Islet precursor cell (in vitro differentiated cells): ENCODE results near the gene FHIP1B.
A peak's percentile ranks its signal among the peaks of the same experiment; 100 is the strongest.
"Not testable (repeated sequence)": the region's sequence is repeated elsewhere in the genome, so short reads cannot be mapped to it uniquely, and the experiment has no call there.

ENCODE experiments used
- DNase-seq: peaks from one replicate; pipeline ENCODE4 v3.0.0-alpha.2; 2018

The FHIP1B gene

DNA sequence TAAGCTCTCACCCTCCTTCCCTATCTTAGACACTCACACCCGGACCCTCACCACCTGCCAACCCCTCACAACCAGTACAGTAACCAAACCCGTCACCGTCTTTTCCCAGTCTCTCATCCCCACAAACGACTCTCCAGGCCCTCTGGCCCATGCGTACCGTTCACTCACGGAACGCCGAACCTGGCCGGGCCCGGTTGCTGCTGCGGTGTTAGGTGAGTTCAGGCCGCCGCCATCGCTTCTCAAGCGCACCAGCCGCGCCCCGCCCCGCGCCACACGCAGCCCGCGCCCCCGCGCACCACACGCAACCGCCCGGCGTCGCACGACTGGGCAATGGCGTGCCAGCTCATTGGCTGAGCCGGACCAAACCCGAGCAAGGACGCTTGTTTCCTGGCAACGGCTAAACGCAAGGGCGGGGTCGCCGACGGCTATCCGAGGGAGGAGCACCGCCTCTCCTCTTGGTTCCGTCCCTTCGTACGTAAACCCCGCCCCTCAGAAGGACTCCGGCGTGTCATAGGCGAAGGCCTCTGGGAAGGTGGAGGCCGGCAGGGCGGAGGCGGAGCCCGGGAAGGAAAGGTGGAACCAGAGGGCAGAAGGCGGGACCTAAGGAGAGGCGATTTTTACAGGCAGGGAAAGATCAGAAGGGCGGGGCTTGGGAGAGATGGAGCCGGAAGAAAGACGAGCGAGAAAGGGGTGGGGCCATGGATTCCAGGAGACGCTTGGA is at the start of gene FHIP1B:
TSS of gene FHIP1B (minus strand) at position 250 of the 721 bp plus-strand sequence. CDS start 10,120 bp downstream, outside the sequence.
- peak; percentile 100 for DNase-seq

DNA sequence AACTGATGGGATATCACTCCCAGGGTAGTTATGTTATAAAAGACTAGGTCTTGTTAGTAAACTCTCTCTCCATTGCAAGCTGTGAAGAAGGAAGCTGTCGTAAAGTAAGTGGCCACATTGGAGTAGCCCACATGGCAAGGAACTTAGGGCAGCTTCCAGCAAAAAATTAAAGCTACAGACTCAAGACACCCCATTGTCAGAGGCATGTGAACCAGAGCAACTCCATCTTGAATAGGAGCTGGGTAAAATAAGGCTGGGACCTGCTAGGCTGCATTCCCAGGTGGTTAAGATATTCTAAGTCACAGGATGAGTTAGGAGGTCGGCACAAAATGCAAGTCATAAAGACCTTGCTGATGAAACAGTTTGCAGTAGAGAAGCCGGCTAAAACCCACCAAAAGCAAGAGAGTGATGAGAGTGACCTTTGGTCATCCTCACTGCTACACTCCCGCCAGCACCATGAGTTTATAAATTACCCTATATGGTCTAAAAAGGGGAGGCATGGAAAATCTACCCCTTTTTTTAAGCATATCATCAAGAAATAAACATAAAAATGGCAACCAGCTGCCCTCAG is 49.1 kb upstream of the FHIP1B start:
- no peak for DNase-seq

DNA sequence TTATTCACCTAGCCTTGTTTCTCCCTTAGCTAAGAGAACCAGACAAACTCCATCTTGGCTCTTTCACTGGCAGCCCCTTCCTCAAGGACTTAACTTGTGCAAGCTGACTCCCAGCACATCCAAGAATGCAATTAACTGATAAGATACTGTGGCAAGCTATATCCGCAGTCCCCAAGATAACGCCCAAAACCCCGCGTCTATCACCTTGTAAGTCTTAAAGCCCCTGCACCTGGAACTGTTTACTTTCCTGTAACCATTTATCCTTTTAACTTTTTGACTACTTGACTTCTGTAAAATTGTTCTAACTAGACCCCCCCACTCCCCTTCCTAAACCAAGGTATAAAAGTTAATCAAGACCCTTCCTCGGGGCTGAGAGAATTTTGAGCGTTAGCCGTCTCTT is 46.4 kb upstream of the FHIP1B start:
- not testable (repeated sequence) for DNase-seq

DNA sequence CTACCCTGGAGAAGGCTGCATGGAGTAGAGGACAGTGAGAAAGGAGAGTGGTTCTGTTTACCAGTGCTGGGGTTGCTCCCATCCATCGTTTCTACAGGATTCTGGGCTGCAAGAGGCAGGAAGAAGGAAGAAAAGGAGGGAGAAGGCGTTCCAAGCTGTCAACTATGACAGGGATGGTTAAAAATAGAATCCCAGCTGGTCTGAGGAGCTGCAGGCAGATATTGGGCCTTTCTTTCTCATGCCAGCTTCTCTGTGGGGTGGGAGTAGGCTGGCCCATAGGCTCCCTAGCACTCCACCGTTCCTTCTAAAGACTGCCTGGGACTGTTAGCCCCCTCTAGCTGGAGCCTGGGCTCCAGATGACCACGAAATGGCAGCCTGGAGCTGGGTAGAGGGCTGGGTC is 38.8 kb upstream of the FHIP1B start:
- no peak for DNase-seq

DNA sequence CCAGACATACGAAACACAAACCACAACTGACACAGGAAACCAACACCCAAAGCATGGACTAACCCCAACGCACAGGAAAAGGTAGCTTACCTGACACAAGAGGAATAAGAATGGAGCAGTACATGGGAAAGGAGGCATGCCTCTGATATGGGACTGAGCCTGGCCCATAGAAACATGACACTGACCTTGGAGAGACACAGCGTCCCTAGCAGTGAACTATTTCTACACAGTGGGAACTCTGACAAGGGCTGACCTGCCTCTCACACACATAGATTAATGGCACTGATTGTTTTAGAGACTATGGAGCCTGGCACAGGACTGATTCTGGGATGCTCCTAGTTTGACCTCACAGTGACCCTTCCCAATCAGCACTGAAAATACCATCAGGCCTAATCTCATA is 37.2 kb upstream of the FHIP1B start:
- no peak for DNase-seq

DNA sequence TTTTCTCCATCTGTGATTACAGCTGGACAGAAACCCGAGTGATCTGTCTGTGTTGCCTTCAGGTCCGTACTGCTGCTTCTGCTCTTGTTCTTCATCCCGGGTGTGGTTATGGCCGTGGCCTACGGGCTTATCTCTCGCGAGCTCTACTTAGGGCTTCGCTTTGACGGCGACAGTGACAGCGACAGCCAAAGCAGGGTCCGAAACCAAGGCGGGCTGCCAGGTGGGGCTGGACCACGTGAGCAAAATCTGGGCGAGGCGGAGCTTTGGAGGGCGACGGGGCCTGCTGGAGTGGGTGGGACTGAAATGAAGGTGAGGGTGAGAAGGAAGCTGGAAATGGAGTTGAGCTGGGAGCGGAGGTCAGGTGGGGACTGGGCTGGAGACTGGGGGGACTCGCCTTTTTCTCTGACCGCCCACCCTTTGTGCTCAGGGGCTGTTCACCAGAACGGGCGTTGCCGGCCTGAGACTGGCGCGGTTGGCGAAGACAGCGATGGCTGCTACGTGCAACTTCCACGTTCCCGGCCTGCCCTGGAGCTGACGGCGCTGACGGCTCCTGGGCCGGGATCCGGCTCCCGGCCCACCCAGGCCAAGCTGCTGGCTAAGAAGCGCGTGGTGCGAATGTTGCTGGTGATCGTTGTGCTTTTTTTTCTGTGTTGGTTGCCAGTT is 36.3 kb upstream of the FHIP1B start:
- no peak for DNase-seq

DNA sequence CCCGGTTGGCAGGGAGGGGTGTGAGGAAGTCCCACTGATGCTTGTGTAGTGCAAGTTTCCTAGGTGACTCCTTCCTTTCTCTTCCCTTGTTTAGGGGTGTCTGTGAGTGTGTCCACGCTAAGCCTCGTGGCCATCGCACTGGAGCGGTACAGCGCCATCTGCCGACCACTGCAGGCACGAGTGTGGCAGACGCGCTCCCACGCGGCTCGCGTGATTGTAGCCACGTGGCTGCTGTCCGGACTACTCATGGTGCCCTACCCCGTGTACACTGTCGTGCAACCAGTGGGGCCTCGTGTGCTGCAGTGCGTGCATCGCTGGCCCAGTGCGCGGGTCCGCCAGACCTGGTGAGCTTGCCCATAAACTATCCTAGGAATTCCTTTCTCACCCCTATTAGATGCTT is 35.6 kb upstream of the FHIP1B start:
- no peak for DNase-seq

DNA sequence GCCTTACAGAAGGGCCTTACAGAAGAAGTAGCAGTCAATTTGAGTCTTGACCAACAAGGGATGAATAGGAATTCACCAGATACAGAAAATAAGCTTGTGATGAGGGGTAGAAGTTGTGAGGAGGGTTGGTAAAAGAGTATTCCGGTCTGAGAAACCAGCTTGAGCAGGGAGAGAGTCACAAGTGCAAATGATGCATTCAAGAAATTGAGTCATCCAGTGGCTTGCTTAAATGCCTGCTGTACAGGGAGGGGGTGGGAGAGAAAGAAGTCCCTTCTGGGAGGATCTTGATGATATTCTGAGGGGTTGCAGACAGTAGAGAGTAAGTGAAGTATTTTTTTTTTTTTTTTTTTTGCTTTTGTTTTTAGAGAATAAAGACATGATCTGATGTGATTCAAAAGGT is 34.4 kb upstream of the FHIP1B start:
- no peak for DNase-seq

DNA sequence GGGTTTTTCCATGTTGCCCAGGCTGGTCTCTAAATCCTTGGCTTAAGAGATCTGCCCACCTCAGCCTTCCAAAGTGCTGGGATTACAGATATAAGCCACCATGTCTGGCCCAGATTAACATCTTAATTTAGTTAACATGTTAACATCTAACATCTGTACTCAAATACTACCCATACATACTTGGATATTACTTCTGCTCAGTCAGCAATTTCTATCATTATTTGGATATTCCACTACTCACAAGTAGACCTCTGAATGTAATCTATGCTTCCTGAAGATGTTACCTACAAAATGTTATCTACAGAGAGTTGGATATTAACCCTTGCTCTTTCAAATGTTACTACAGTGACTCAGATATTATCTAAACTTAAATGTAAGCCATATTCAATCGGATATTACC is 29.2 kb upstream of the FHIP1B start:
- no peak for DNase-seq

DNA sequence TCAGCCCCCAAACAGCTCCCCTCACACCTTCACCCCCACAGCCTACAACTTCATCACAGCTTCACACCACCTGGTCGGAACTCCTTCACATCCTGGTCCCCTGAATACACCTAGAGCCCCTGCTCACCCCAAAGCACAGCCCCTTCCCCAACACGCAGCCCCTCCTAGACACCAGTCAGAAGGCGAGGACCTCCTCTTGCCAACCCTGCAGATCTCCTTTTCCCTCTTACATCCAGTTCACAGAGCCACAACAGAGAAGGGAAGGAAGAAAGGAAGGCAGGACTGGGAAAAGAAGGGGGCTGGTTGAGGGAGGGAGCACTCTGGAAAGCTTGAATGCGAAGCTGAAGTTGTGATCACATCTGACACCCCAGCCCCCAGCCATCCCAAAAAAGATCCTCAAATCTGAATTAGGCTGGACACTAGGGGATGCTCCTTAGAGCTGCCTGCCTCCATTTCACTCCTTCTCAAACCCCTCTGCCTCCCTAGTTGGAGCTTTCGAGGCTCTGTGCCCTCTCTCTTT is 25.8 kb upstream of the FHIP1B start:
- DNase-seq: no peak

DNA sequence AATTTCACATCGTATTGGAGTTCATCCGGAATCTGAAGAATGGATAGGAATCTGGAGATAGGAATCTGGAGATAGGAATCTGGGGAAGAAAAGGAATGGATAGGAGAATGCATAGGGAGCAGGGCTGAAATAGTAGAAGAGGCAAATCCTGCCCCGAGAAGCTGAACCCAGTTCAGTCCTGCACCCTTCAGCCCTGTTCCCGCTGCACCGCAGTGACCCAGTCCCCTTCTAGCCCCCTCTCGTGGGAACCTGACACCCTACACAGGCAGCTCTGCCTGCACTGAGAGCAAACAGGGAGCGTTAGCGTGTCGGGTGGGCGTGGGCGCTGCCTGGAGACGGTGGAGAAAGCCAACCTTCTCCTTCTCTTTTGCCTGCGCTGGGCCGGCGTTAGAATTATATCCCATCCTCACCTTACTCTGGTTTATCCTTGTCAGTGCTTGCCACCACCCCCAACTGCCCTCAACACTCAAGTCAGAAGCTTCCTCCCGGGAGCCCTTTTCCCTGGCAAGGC is 24.2 kb upstream of the FHIP1B start:
- DNase-seq: peak; percentile 81

DNA sequence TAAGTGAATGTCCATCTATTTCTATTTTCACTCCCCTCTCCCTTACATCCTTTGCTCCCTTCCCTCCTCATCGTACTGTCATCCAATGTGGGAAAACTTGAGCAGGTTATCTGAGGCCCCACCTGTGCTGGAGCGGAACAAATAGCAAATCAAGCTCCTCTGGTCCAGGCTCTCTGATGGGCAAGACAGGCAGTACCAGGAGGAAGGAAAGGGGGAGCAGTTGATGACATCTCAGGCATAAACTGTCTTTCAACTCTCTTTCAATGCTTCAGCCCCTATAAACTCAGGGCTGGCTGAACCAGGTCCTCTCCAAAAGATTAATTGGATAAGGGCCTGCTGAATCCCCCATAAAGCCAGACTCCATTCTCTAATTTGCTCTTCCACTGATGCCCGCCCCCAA is 23.7 kb upstream of the FHIP1B start:
- no peak for DNase-seq

DNA sequence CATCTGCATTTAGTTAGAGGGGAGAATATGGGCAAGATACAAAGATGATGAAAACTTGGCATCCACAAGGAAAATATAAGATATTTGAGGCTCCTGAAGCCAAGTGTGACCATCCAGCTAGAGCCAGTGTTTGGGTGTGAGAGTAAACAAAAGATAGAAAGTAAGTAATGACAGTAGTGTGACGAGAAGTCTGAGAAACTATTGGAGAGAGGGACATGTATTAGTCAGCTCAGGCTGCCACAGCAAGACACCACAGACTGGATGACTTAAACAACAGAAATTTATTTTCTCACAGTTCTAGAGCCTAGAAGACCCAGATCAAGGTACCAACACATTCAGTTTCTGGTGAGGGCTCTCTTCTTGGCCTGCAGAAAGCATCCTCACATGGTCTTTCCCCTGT is 18.8 kb upstream of the FHIP1B start:
- DNase-seq: no peak

DNA sequence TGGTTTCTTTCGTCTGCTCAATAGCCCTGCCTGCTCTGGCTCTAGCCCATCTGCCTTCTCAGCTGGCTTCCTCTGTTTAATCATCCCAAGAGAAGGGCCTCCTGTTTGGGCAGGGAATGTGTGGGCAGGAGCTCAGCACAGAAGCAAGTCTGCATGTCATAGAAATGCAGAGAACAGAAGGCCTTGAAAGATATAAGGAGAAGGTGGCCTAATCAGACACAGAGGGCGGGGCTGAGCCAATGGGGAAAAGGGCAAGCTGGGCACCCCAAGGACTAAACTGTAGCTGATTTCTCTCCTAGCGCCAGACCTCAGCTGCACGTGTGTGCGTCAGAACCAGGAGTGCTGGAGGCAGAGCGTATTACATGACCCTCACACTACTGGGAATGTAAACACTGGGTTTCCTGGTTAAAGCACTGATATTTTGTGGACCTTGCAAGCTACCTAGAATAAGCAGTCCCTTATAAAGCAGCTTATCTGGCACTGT is 17.6 kb upstream of the FHIP1B start:
- no peak for DNase-seq

DNA sequence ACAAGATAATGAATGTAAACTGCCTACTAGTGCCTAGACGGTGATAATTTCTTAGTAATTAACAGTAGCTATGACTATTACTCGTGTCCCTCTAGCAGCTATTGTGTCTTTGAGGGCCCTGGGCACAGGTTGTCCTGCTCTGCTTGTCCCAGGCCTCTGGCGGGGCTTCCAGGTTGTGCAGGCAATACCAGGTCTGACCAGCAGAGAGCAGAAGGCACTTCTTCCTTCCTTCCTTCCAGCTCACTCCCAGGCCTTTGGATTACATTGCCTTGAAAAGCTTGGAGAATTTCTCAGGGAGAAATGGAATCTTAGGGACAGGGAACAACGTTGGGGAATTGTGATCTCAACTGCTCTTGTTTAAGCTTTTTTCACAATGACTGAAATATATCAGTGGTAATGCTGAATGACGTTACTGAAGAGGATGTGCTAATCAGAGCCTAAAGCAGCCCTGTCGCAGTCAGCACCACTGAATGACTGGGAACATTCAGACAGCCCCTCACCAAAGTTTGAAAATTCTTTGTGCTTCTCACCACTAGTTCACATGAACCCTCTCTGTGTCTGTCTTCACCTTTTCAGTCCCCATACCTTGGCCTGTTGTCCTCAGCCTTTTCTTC is 16.8 kb upstream of the FHIP1B start:
- peak; percentile 92 for DNase-seq

DNA sequence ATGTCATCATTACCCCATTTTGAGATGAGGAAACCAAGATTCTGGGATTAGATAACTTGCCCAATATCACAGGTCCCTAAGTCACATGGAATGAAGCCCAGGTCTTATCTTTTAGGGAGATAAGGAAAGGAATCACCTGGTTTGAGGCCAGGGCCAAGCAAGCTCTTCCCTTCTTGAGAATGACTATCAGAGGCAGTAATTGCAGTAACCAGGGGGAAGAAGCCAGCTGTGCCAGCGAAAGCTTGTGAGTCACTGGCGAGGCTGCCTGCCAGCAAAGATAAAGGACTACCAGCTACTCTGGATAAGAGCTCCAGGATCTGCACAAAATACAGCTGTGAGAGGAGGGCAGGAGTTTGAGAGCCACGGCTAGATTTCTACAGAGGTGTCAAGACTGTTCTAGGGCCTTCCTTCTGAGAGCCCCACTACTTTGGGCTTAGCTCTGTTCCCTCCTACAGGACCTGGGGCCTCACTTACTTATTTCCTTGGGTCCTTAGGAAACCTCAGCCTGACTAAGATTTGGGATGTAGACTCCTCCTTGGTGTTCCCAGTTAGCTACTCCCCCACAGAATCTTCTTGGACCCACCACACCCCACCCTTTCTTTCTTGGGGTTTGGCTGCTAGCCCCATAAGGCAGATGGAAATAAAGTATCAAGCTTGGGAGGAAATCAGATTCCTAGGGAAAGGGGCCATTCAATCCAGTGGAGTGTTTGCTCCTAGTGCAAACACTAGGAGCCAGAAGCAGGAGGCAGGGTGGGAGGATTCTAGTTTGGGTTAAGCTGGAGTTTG is 15.5 kb upstream of the FHIP1B start:
- DNase-seq: peak; percentile 85

DNA sequence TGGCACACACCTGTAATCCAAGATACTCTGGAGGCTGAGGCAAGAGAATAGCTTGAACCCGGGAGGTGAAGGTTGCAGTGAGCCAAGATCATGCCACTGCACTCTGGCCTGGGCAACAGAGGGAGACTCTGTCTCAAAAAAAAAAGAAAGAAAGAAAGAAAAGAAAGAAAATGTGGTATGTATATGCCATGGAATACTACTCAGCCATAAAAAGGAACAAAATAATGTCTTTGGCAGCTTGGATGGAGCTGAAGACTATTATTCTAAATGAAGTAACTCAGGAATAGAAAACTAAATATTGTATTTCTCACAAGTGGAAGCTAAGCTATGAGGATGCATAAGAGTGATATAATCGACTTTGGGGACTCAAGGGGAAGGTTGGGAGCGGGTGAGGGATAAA is 14.5 kb upstream of the FHIP1B start:
- not testable (repeated sequence) for DNase-seq

DNA sequence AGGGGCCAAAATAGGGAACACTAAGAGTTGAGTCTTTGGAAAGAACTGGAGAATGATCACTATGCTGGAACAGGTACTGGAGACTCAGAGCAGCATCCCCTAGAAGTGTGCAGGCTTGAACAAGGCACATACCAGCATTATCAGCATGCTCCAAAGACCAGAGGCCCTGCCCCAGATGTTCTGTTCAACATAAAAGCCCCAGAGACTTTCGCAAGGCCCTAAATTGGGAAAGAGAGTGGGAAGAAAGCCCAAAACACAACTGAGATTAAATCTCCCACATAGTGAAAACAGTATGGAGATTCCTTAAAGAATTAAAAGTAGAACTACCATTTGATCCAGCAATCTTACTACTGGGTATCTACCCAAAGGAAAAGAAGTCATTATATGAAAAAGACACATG is 13.8 kb upstream of the FHIP1B start:
- peak; percentile 43 for DNase-seq

DNA sequence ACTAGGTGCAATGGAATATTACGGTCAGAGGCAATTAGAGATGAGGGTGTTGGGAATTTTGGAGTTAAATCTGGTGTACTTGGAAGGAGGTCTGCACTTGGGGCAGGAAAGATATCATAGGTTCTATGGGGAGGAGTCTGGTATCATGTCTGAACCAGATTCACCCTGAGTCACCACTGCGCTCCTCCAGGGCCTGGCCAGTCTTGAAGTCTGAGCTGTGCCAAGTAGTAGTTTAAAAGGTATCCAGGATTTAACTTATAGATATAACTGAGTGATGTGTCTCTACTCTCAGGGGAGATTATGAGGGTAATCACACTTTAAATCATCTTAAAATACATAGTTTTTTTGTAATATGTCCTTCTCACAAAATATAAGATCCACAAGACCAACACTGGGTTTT is 11.1 kb upstream of the FHIP1B start:
- no peak for DNase-seq

DNA sequence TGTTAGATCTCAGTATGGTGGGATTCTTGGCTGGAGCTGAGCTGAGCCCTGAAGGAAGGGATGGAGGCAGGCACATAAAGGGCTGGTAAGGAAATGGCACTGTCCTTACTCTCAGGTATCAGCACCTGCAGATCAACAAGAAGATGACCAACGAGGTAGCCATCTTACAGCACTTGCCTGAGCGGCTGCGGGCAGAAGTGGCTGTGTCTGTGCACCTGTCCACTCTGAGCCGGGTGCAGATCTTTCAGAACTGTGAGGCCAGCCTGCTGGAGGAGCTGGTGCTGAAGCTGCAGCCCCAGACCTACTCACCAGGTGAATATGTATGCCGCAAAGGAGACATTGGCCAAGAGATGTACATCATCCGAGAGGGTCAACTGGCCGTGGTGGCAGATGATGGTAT is 6.9 kb upstream of the FHIP1B start:
- no peak for DNase-seq

DNA sequence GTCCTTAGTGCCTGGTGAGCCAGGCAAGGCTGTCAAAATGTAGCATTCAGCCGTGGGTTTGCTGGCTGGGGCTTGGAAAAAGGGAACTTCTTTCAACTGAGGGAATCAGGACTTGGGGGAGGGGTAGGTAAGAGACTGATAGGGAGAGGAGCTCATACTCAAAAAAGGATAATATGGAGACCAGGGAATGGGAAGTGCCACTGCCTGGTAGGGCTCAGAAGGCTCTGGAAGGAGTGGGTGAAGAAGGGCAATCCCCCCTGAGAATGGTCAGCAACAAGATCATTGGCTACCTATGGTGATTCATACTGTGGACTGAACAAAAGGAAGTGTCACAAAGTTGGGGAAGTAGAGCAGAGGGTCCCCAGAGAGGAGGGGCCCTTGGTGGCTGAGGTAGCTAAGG is 6.3 kb upstream of the FHIP1B start:
- no peak for DNase-seq

DNA sequence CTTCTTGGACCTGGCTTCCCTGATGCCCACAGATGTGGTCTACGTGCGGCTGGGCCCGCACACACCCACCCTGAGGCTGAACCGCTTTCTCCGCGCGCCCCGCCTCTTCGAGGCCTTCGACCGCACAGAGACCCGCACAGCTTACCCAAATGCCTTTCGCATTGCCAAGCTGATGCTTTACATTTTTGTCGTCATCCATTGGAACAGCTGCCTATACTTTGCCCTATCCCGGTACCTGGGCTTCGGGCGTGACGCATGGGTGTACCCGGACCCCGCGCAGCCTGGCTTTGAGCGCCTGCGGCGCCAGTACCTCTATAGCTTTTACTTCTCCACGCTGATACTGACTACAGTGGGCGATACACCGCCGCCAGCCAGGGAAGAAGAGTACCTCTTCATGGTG is 5.7 kb upstream of the FHIP1B start:
- no peak for DNase-seq

DNA sequence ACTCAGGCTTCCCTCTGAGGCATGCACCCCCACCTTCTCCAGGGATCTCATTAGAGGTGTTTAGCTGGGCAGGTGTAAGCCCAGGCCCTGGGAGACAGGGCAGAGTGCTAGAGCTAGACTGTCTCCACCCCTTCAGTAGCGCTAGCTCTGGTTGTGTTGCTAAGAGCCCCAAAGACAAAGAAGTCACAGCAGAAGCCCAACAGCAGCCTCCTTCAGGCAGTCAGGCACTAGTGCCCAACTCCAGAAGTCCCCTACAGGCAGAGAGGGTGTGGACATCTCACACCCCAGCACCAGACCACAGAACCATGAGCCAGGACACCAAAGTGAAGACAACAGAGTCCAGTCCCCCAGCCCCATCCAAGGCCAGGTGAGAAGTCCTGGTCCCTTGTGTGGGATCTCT is 4.5 kb upstream of the FHIP1B start, which contains the start of gene CNGA4:
TSS of gene CNGA4 (plus strand) at position 188 of the 400 bp plus-strand sequence. CDS start at position 306, 118 bp downstream.
- DNase-seq: no peak
